Measurements from ENCODE around the gene TUBGCP3.

DNA sequence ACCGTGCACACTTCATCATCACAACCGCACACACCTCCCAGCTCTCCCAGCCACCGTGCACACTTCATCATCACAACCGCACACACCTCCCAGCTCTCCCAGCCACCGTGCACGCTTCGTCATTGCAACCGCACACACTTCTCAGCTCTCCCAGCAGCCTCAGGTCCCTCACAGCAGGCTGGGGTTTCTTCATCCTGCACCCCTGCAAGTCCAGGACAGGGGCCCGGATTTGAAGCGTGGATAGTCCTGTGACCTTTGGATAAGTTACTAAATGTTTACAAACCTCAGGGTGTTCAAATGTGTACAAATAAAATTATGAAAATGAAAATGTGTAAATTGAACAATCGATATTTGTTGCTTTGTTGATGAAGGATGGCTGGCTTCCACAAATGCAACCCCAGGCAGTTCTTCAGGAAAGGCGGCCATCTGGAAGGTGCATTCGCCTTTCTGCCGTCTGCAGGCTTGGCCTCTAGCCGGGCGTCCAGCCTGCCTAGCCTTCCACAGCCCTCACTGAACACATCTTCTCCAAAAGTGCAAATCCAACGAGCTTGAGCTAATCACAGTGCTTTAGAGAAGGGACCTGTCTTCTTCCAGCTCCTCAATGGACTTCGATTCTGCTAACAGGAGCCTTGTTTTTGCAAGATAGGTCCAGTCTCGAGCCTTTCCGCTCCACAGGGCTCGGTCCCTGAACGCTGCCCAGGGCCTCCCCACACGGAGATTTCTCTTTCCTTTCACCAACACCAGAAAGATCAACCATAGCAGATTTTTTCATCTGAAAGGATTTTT lies 137.6 kb downstream of the TUBGCP3 start:
- TF ChIP-seq POLR2A (IDR thresholded peaks at IDR 0.05) (no peak), POLR2AphosphoS5 (IDR thresholded peaks at IDR 0.05) (no peak)
- TF ChIP-seq, protein P1, sequence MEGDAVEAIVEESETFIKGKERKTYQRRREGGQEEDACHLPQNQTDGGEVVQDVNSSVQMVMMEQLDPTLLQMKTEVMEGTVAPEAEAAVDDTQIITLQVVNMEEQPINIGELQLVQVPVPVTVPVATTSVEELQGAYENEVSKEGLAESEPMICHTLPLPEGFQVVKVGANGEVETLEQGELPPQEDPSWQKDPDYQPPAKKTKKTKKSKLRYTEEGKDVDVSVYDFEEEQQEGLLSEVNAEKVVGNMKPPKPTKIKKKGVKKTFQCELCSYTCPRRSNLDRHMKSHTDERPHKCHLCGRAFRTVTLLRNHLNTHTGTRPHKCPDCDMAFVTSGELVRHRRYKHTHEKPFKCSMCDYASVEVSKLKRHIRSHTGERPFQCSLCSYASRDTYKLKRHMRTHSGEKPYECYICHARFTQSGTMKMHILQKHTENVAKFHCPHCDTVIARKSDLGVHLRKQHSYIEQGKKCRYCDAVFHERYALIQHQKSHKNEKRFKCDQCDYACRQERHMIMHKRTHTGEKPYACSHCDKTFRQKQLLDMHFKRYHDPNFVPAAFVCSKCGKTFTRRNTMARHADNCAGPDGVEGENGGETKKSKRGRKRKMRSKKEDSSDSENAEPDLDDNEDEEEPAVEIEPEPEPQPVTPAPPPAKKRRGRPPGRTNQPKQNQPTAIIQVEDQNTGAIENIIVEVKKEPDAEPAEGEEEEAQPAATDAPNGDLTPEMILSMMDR (IDR thresholded peaks at IDR 0.05 in 8 of 11, conservative IDR thresholded peaks at IDR 0.05 in 3 of 11): no peak

All from spleen (tissue), 7 donors.